ENCODE results near the gene IL10RB.

The IL10RB gene

GRCh38 chr21:33268393-33268736 lies 2.2 kb downstream of the IL10RB start:
- no peak for DNase-seq

- DNase-seq, result peak in 4 of 5 donors; percentile 21 to 35 (median 28)
These were observed 2.7 kb downstream of the IL10RB start for GRCh38 chr21:33268737-33269441.

DNA sequence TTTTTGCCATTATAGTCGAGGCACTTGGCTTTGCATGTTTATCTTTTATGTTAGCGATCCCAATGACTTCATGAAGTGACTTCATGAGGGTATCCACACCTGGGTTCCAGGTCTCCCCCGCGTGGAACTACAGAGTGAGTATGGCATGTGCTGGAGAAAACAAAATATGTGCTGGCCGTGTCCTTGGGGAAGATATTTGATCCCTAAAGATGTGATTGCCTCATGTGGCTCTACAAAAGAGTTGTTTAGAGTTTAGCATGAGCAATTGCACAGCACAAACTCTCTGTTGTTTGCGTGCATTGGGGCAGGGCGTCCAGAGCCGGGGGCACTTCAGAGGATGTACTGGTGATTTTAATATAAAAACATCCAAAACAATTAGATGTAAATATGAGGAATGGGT lies 4.8 kb downstream of the IL10RB start:
- no peak for DNase-seq

- DNase-seq, result no peak
These were observed 6.9 kb downstream of the IL10RB start for GRCh38 chr21:33273044-33273443.

DNA sequence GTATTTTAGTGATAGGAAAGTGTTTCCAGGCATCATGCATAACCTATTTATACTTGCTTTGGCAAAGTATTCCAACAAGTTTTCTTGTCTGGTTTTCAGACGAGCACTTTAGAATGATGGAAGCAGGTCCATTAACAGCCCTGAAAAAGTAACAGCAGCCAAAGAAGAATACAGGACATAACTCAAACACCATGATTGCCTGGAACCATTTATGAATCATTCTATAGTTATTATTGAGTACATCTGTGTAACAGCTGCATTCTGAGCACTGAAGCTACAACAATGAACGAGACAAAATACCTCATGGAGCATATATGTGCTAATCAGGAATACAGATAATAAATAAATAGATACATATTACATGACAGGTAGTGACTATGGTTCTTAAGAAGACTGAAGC lies 12.6 kb downstream of the IL10RB start:
- no peak for DNase-seq

DNA sequence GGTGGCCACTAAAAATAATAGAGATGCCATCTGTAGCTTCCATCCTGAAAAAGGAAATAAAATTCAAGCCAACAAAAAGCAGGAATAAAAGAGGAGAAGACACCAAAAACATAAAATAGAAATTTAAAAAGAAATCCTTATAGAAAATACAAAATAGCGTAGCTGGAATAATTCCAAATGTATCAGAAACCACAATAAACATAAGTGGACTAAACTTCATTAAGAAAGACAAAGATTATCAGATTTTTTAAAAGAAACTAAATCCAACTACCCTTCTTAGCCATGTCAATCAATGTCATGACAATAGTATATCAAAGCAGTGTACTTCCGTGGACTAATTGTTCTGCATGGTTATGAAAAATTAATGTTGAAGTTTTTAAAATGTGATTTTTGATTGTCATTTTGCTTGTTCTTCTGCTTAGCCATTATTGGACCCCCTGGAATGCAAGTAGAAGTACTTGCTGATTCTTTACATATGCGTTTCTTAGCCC lies 13.2 kb downstream of the IL10RB start:
- DNase-seq, result no peak

- DNase-seq, result no peak
These were observed 15.0 kb downstream of the IL10RB start for GRCh38 chr21:33281096-33281652.

- no peak for DNase-seq
These were observed 17.0 kb downstream of the IL10RB start for GRCh38 chr21:33283203-33283602.

- no peak for DNase-seq
These were observed 19.9 kb downstream of the IL10RB start for GRCh38 chr21:33286076-33286475.

- DNase-seq, result no peak
These were observed 20.7 kb downstream of the IL10RB start for GRCh38 chr21:33286600-33287456.

GRCh38 chr21:33289199-33289819 lies 23.1 kb downstream of the IL10RB start:
- no peak for DNase-seq

- no peak for DNase-seq
These were observed 24.3 kb downstream of the IL10RB start for GRCh38 chr21:33290441-33290840.

DNA sequence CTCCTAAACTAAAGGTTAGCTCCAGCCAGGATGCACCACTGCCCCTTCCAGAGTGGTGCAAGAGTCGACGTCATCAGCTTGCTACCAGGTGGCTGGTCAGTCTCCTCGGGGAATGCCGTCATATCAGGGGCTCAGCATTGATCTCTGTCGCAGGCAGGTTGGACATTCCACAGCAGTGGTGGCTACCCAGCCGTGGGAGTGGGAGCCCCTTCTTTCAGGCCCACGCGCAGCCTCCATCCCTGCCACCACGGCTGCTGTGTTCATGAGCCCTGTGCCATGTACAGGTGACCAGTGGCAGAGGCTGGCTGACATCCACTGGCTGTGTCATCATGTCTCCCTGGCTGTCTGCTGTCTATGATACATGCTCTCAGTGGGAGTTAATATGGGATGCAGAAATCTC lies 25.5 kb downstream of the IL10RB start:
- no peak for DNase-seq

DNA sequence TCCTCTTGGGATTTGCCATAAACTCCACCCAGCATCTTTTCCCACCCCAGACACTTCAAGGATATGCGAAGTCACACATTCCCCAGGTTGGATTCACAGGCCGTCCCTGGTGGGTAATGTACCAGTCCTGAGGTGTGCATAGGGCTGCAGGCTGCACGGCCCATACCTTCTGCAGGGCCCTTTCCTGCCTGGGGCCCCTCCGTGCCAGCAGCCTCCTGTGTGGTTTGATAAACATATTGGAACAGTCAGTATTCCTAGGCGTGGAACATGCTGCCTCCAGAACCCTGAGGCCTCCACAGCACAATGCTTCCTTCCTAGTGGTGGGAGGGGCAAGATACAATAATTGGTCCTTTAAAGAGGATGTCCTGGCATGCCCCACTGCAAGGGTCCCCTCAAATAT lies 26.6 kb downstream of the IL10RB start:
- DNase-seq, result no peak

DNA sequence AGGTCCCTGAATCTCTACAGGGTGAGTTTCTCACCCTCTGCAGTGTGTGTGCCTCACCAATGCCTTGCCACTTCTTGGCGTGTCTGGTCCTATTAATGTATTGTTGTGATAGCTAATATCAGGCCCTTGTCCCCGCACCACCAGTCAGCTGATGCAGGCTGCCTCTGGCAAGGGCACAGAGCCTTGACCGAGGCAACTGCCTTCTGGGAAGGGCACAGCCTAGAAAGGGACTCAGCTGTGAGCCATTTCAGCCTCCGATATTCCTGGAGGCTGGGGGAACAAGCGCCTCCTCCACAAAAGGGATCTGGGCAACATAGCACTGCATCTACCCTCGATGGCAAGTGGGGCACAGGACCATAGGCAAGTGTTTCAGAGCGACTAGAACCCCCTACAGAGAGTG lies 27.0 kb downstream of the IL10RB start:
- no peak for DNase-seq

DNA sequence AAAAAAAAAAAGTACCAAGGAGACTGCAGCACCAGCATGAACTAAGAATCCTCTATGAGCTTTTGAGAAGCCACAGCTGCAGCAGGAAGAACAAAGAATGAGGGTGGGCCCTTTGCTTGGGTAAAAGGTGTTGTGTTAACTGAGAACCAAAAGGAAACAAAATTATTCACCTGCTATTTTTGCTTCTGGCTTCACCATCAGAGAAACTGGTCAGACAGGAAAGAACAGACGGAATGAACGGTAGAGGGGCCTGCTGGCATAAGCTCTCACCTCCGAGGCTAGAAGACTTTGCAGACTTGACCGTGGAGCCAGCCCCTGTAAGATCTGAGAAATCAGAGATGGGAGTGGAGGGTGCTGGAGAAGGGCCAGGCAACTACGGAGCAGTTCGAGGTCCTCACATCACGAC lies 27.6 kb downstream of the IL10RB start:
- DNase-seq, result no peak

- no peak for DNase-seq
These were observed 30.0 kb downstream of the IL10RB start for GRCh38 chr21:33296156-33296555.

DNA sequence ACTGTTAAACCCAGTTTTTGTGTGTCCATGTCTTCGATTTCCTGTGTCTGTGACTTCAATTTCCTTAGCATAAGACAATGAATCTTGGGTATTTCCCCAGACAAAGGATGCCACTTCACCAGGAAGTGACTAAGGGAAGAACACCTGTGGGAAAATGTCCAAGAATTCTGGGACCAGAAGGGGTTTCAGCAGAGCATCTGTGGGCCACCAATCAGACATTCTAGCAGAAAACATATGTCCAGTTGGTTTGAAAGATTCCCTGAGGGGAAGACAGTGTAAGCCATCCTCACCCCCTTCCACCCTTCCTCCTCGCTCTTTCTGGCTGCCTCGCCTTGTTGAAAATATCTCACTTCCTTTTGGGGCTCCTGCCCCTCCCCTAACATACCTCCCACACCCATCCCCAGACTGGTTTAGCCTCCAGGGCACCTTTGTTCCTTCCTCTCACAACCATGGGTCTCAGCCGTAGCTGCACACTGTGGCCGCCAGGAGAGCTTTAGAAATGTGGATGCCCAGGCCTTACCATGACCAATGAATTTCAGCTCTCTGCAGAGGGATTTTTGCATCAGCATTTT lies 33.1 kb downstream of the IL10RB start:
- DNase-seq, result peak in 2 of 5 donors; percentile 29 to 52

- DNase-seq, result no peak
These were observed 34.8 kb downstream of the IL10RB start for GRCh38 chr21:33300701-33301631.

- no peak for DNase-seq
These were observed 35.5 kb downstream of the IL10RB start for GRCh38 chr21:33301632-33302002.

DNA sequence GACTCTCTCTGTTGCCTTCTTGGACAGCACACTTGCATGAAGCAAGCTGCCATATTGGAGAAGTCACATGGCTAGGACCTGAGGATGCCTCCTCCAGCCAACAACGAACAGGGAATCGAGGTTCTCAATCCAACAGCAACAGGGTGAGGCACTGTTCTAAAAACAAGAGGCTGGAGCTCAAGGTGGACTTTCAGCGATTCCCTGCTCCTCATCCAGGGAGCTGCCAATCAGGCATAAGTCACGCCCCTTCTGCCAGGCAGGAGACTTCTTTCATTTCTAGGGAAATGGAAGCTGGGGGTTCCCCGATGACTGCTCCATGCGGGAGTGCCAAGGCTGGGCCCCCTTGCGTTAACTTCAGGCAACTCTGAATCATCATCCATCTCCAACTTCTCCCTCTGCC lies 35.9 kb downstream of the IL10RB start:
- DNase-seq, result no peak

- DNase-seq, result no peak
These were observed 36.6 kb downstream of the IL10RB start for GRCh38 chr21:33302796-33303195.
